Calu3 (cell line): ENCODE measurements around the gene NEURL3. TPM values are rescaled to one million over a fixed set of nuclear protein-coding genes. Genes with fewer than 3 reads are reported as not detected.

Experiments used
- BruUV-seq: library from RNA; stranded (reverse); fragments of 400-500 nt; replicated peaks from 2 replicates; lab custom pipeline; 2021; lab: Mats Ljungman, UMichigan
- CTCF ChIA-PET: fragments of 300-600 bp; sonication (Branson Sonifier 250); formaldehyde crosslinking; loops from one replicate; lab custom pipeline; 2022; ENCODE audit warnings: antibody characterized with exemption; lab: Charles Lee
- DNase-seq: peaks from one replicate; pipeline ENCODE4 v3.0.0; 2022
- H3K27ac Mint-ChIP-seq: one replicate; pipeline ENCODE4 v1.8.0; 2022; ENCODE audit warnings: mixed read lengths; ENCODE audit not compliant: unreplicated experiment
- H3K27me3 Mint-ChIP-seq: one replicate; pipeline ENCODE4 v1.8.0; 2022; ENCODE audit warnings: mixed read lengths; ENCODE audit not compliant: unreplicated experiment
- H3K36me3 Mint-ChIP-seq: one replicate; pipeline ENCODE4 v1.8.0; 2022; ENCODE audit warnings: mild to moderate bottlenecking, moderate library complexity, mixed read lengths; ENCODE audit not compliant: insufficient read depth, unreplicated experiment
- H3K4me1 Mint-ChIP-seq: one replicate; pipeline ENCODE4 v1.8.0; 2022; ENCODE audit warnings: mild to moderate bottlenecking, low read depth, mixed read lengths; ENCODE audit not compliant: unreplicated experiment
- H3K4me3 Mint-ChIP-seq: one replicate; pipeline ENCODE4 v1.8.0; 2022; ENCODE audit warnings: mild to moderate bottlenecking, low read depth, moderate library complexity, mixed read lengths; ENCODE audit not compliant: unreplicated experiment
- H3K9me3 Mint-ChIP-seq: one replicate; pipeline ENCODE4 v1.8.0; 2022; ENCODE audit warnings: low read depth, mixed read lengths; ENCODE audit not compliant: unreplicated experiment
- intact Hi-C: fragments of 100-400 bp; cut with micrococcal nuclease; formaldehyde crosslinking; loops from one replicate; pipeline ENCODE4 v1.10.0; 2022; ENCODE audit not compliant: unreplicated experiment
- total RNA-seq: library from RNA; stranded (reverse); gene quantifications from 2 replicates; pipeline ENCODE4 v1.2.3, GENCODE V29; 2022
- TF ChIP-seq, protein P1 (sequence below): fragments of 200-600 bp; IDR thresholded peaks from one replicate; pipeline ENCODE4 v1.8.0; 2022; ENCODE audit warnings: antibody characterized with exemption; ENCODE audit not compliant: unreplicated experiment

NEURL3 gene
- total RNA-seq, 1 experiment from 2014 or later: 18.5 TPM

DNA sequence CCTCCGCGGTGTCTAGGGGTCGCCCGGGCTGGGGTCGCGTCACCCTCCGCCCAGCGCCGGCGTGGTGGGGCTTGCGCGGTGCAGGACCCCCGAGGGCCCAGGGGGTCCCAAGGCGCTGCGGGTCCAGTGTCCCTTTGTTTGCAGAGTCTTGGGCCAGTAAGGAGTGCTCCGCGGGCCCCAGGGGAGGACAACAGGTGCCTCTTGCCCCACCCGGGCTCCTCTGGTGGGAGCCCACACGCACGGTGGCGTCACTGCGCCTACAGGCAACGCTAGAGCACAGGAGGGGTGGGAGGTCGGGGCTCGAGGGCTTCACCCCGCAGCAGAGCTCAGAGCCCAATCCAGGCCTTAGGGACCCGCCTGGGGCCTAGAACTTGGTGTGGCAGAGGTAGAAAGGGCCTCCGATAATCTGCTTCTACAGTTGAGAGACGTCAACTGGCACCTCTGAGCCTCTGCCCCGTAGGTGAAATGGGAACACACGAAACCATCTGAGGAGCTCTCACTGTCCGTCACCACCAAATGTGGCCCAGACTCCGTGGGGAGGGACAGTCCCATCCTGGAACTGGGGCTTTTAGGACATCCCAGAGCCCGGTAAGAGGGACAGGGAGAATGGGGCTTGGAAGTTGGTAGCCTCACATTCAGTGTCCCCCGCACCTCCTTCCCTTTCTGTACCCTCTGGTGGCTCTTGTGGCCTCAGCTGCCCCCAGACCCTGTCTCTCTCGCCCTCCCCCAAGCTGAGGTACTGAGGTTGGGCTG is 32.8 kb upstream of the NEURL3 start:
- no TSS peak for BruUV-seq

DNA sequence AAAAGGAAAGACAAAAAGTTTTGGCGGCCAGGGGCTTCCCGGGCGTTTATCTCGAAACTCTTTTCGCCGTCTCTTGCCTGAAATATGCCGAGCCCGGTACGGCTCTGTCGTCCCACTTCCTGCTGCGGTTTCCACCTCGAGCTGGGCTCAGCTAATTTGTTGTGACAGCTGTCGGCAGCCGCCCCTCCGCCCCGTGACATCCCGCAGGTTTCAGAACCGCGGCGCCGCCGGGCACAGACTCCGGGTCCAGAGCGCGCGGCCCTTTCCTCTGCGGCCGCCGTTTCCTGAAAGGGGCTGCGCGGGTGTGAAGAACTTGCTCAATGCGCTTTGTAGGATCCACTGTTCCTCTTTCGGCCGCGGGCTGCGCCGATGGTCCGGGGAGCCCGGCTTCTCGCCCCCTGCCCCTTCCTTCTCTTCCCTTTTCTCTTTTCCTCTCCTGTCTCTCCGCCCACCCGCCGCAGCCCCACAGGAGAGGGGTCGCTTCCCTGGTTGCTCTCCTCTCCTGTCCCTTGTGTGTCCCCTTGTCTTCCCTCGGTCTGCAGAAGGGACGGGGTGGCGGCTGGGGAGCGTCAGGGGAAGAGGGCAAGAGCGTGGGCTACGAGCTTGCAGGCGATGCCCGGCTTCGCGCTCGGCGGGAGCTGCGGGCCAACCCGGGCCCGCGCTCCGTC is 32.0 kb upstream of the NEURL3 start:
- intact Hi-C loops: no loop called here
- no peaks in the 10 kb centered on the region for H3K9me3 Mint-ChIP-seq
- CTCF ChIA-PET: no interaction called here
- no peak overlapping the region for H3K27ac Mint-ChIP-seq
- BruUV-seq: TSS peak; percentile 29
- peaks cover 5% of the 10 kb centered on the region for H3K4me1 Mint-ChIP-seq
- no peaks in the 10 kb centered on the region for H3K27me3 Mint-ChIP-seq
- H3K36me3 Mint-ChIP-seq: peaks cover 29% of the 10 kb centered on the region
- DNase-seq: peak; percentile 45
- peak overlapping the region; percentile 92 for H3K4me3 Mint-ChIP-seq
- TF ChIP-seq, protein P1, sequence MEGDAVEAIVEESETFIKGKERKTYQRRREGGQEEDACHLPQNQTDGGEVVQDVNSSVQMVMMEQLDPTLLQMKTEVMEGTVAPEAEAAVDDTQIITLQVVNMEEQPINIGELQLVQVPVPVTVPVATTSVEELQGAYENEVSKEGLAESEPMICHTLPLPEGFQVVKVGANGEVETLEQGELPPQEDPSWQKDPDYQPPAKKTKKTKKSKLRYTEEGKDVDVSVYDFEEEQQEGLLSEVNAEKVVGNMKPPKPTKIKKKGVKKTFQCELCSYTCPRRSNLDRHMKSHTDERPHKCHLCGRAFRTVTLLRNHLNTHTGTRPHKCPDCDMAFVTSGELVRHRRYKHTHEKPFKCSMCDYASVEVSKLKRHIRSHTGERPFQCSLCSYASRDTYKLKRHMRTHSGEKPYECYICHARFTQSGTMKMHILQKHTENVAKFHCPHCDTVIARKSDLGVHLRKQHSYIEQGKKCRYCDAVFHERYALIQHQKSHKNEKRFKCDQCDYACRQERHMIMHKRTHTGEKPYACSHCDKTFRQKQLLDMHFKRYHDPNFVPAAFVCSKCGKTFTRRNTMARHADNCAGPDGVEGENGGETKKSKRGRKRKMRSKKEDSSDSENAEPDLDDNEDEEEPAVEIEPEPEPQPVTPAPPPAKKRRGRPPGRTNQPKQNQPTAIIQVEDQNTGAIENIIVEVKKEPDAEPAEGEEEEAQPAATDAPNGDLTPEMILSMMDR: no peak

More for the DNA sequence above, 32.8 kb upstream of the NEURL3 start:
- Mint-ChIP-seq H3K27ac (no peak overlapping the region), H3K4me1 (peaks cover 5% of the 10 kb centered on the region), H3K36me3 (peaks cover 27% of the 10 kb centered on the region), H3K4me3 (peak overlapping the region; percentile 92), H3K27me3 (no peaks in the 10 kb centered on the region), H3K9me3 (no peaks in the 10 kb centered on the region)
- DNase-seq: no peak
- CTCF ChIA-PET: no interaction called here
- intact Hi-C loops: no loop called here
- TF ChIP-seq, protein P1: no peak

DNA sequence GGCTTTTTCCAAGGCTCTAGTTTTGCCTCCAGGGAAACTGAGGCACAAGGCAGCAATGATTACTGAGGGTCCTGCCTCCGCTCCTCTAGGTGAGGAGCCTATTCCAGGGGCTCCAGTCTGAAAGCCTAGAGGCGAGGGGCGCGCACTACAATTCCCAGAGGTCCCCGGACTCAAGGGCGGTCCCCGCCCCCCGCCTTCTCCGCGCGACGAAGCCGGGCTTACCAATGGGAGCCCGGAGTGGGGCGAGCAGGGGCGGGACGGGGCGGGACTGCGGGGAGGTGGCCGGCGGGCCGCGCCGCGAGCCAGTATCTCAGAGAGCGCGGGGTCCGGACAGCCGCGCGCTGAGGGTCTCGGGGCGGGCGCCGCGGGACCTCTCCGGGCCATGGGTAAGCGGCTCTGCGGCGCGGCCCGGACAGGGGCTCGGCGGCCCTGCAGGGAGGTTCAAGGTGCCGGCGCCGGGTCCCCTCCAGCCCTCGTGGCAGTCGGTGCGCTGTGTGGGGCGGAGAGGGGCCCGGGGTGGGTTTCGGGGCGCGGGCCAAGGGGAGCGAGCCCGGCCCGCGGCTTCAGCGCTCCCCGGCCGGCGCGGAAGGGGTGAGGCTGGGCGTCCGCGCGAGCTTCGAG is 31.4 kb upstream of the NEURL3 start, which contains the start of gene ARID5A:
TSS of gene ARID5A (plus strand) at position 308 of the 621 bp plus-strand sequence. CDS start at position 383, 75 bp downstream.
- TF ChIP-seq, protein P1: peak; percentile 73
- no peak within 1 kb of the TSS for H3K27ac Mint-ChIP-seq
- H3K27me3 Mint-ChIP-seq: no peaks in the 10 kb centered on the region
- intact Hi-C loops: no loop called here
- no peaks in the 10 kb centered on the region for H3K9me3 Mint-ChIP-seq
- H3K4me3 Mint-ChIP-seq: peak within 1 kb of the TSS; percentile 92
- BruUV-seq: no TSS peak
- H3K4me1 Mint-ChIP-seq: peaks cover 5% of the 10 kb centered on the region
- H3K36me3 Mint-ChIP-seq: peaks cover 33% of the 10 kb centered on the region
- CTCF ChIA-PET: no interaction called here
- DNase-seq: peak; percentile 92

DNA sequence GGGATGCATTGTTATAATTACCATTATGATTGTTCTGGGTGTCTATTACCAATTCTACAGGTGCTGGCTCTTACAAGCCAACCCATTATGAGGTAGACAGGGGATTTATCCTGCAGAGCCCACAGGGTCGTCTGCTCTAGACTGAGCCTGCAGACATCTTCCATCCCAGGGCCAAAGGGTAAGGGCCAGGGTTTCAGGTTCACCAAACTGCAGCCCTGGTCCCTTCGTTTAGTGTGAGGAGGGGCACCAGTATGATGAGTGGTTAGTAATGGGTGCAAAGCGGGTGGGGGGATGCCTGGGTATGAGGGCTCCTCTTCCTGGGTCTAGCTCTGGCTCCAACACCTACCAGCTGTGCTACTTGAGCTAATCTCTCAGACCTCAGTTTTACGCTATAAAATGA is 30.2 kb upstream of the NEURL3 start:
- intact Hi-C loops: no loop called here
- no peak overlapping the region for H3K4me3 Mint-ChIP-seq
- TF ChIP-seq, protein P1: no peak
- DNase-seq: no peak
- no peak overlapping the region for H3K27ac Mint-ChIP-seq
- no peaks in the 10 kb centered on the region for H3K9me3 Mint-ChIP-seq
- H3K27me3 Mint-ChIP-seq: no peaks in the 10 kb centered on the region
- no TSS peak for BruUV-seq
- CTCF ChIA-PET: interaction anchor here (0.6 kb wide), 1 partner anchor 457 kb away, joined by 5 read pairs; no protein-coding TSS in a partner anchor
- H3K4me1 Mint-ChIP-seq: peaks cover 5% of the 10 kb centered on the region
- peaks cover 32% of the 10 kb centered on the region for H3K36me3 Mint-ChIP-seq
